Muscle of back (tissue), 13 donors: ENCODE measurements around the gene SUN3. TPM values are rescaled to one million over a fixed set of nuclear protein-coding genes. Genes with fewer than 3 reads are reported as not detected.

Experiments
- DNase-seq, 3 donors: peaks; one replicate each; pipeline versions ENCODE4 v3.0.0 to v3.0.0-alpha.2; 2013
- long read RNA-seq, 9 donors: transcript quantifications; one replicate each; lab custom pipeline, GENCODE V29; 2026
- polyA plus RNA-seq, 10 donors: library from polyadenylated mRNA; unstranded; fragments of 120-200 nt; gene quantifications; one replicate each; pipeline ENCODE4 v1.2.1, GENCODE V29; 2013; ENCODE audit not compliant: insufficient read length in 10 of 10

The SUN3 gene
- polyA plus RNA-seq, result not detected
- long read RNA-seq, donor 1, result 0 reads
- long read RNA-seq, donor 2, result 0 reads
- long read RNA-seq, donor 3, result 0 reads
- long read RNA-seq, donor 4, result 0 reads
- long read RNA-seq, donor 5, result 0 reads
- long read RNA-seq, donor 6, result 0 reads
- long read RNA-seq, donor 7, result 0 reads
- long read RNA-seq, donor 8, result 0 reads
- long read RNA-seq, donor 9, result 0 reads

GRCh38 chr7:48028938-48029337, at the start of gene SUN3:
TSS of gene SUN3 (minus strand) at chr7:48029107. CDS start at chr7:48028938, 169 bp downstream.
- DNase-seq, result no peak

GRCh38 chr7:48078470-48078869, 49.6 kb upstream of the SUN3 start:
- DNase-seq, result no peak

GRCh38 chr7:48077423-48077822, 48.5 kb upstream of the SUN3 start:
- DNase-seq, result no peak

GRCh38 chr7:48074204-48074654, 45.3 kb upstream of the SUN3 start:
- DNase-seq, result no peak

- DNase-seq, result no peak
These were observed 38.6 kb upstream of the SUN3 start for GRCh38 chr7:48067475-48067874.

GRCh38 chr7:48063985-48064384, 35.1 kb upstream of the SUN3 start:
- no peak for DNase-seq

GRCh38 chr7:48059706-48060105, 30.8 kb upstream of the SUN3 start:
- DNase-seq, result no peak

GRCh38 chr7:48058990-48059389, 30.1 kb upstream of the SUN3 start:
- DNase-seq, result no peak

GRCh38 chr7:48053736-48054135, 24.8 kb upstream of the SUN3 start:
- DNase-seq, result no peak

GRCh38 chr7:48052748-48053147, 23.8 kb upstream of the SUN3 start:
- DNase-seq, result no peak

- no peak for DNase-seq
These were observed 20.9 kb upstream of the SUN3 start for GRCh38 chr7:48049850-48050249.

GRCh38 chr7:48048113-48048512, 19.2 kb upstream of the SUN3 start:
- DNase-seq, result no peak

GRCh38 chr7:48046458-48046857, 17.6 kb upstream of the SUN3 start:
- no peak for DNase-seq

- DNase-seq, result no peak
These were observed 16.4 kb upstream of the SUN3 start for GRCh38 chr7:48045195-48045765.

GRCh38 chr7:48042636-48043035, 13.7 kb upstream of the SUN3 start:
- DNase-seq, result no peak

- DNase-seq, result no peak
These were observed 13.3 kb upstream of the SUN3 start for GRCh38 chr7:48042216-48042615.

GRCh38 chr7:48041653-48041970, 12.7 kb upstream of the SUN3 start:
- peak in 1 of 3 donors; percentile 41 for DNase-seq

GRCh38 chr7:48040944-48041652, 12.2 kb upstream of the SUN3 start:
- no peak for DNase-seq

GRCh38 chr7:48038815-48039506, 10.1 kb upstream of the SUN3 start:
- DNase-seq, result no peak

- DNase-seq, result peak in 2 of 3 donors; percentile 58 to 73
These were observed 7.1 kb upstream of the SUN3 start for GRCh38 chr7:48035967-48036478.

GRCh38 chr7:48035301-48035966, 6.5 kb upstream of the SUN3 start, which contains the start of gene C7orf57:
TSS of gene C7orf57 (plus strand) at chr7:48035543. CDS start at chr7:48036309, 766 bp downstream.
- peak; percentile 71 to 86 (median 82) for DNase-seq

GRCh38 chr7:48033922-48034321, 5.0 kb upstream of the SUN3 start:
- no peak for DNase-seq
